HEK293 (cell line): ENCODE measurements around the gene PSMB11.

ENCODE experiments used
- CTCF ChIA-PET: fragments of 350-600 bp; formaldehyde crosslinking; extraction: SDS; loops from one replicate; lab custom pipeline; 2021; ENCODE audit warnings: antibody characterized with exemption; lab: Yijun Ruan, JAX
- POLR2A ChIA-PET: fragments of 300-600 bp; formaldehyde crosslinking; extraction: SDS; loops from one replicate; lab custom pipeline; 2020; ENCODE audit warnings: antibody characterized with exemption, inconsistent platforms; lab: Yijun Ruan, JAX
- H3K27ac ChIP-seq: fragments of 200-500 bp; sonication (Bioruptor generic); 2 replicates; pipeline ENCODE4 v1.5.1; 2014; ENCODE audit warnings: low read depth, low read length, control low read depth, inconsistent platforms; ENCODE audit errors: extremely low read depth
- H3K36me3 ChIP-seq, 2 experiments: fragments of 200-500 bp in 1 of 2; sonication (Bioruptor generic) in 1 of 2; 1 replicate in 1 of 2; 2 replicates in 1 of 2; pipeline ENCODE4 v1.5.1; 2014 to 2017; ENCODE audit warnings: inconsistent platforms in 2 of 2, low read length in 2 of 2; ENCODE audit not compliant: control insufficient read depth in 2 of 2, insufficient read depth in 1 of 2
- H3K4me1 ChIP-seq: fragments of 200-500 bp; sonication (Bioruptor generic); 2 replicates; pipeline ENCODE4 v1.5.1; 2014; ENCODE audit warnings: mild to moderate bottlenecking, low read length, inconsistent platforms; ENCODE audit not compliant: control insufficient read depth, insufficient read depth
- H3K4me3 ChIP-seq: 2 replicates; pipeline ENCODE4 v1.5.1; 2011; ENCODE audit warnings: low read depth, mild to moderate bottlenecking, control low read depth, low read length, moderate library complexity
- H3K9me3 ChIP-seq: fragments of 200-500 bp; sonication (Bioruptor generic); 2 replicates; pipeline ENCODE4 v1.5.1; 2014; ENCODE audit warnings: low read depth, low read length, inconsistent platforms; ENCODE audit not compliant: control insufficient read depth, insufficient read depth
- BCL11B ChIP-seq: fragments of 450-650 bp; formaldehyde crosslinking; IDR thresholded peaks from 2 replicates; pipeline ENCODE4 v1.5.1; 2016; ENCODE audit warnings: low read depth, missing biosample characterization, missing genetic modification characterization
- EGR2 ChIP-seq: fragments of 450-650 bp; formaldehyde crosslinking; IDR thresholded peaks from 2 replicates; pipeline ENCODE4 v1.5.1; 2016; ENCODE audit warnings: low read depth, missing biosample characterization, missing genetic modification characterization
- FEZF1 ChIP-seq: fragments of 450-650 bp; formaldehyde crosslinking; IDR thresholded peaks from 2 replicates; pipeline ENCODE4 v1.5.1; 2016; ENCODE audit warnings: missing biosample characterization, missing genetic modification characterization
- GLI2 ChIP-seq: fragments of 450-650 bp; formaldehyde crosslinking; IDR thresholded peaks from 2 replicates; pipeline ENCODE4; 2017; ENCODE audit warnings: missing biosample characterization, missing genetic modification characterization, low read depth, borderline replicate concordance
- GLI4 ChIP-seq: fragments of 450-650 bp; formaldehyde crosslinking; IDR thresholded peaks from 2 replicates; pipeline ENCODE4 v1.5.1; 2016; ENCODE audit warnings: missing biosample characterization, missing genetic modification characterization
- HOXA7 ChIP-seq: sonication (generic); formaldehyde crosslinking; IDR thresholded peaks from 2 replicates; pipeline ENCODE4 v1.8.1; 2022; ENCODE audit warnings: missing genetic modification reagents, borderline replicate concordance
- MZF1 ChIP-seq: fragments of 450-650 bp; formaldehyde crosslinking; IDR thresholded peaks from 2 replicates; pipeline ENCODE4 v1.5.1; 2017; ENCODE audit warnings: missing biosample characterization, missing genetic modification characterization, borderline replicate concordance
- OVOL3 ChIP-seq: fragments of 450-650 bp; formaldehyde crosslinking; IDR thresholded peaks from 2 replicates; pipeline ENCODE4 v1.5.1; 2016; ENCODE audit warnings: missing biosample characterization, missing genetic modification characterization
- PRDM1 ChIP-seq: fragments of 450-650 bp; formaldehyde crosslinking; IDR thresholded peaks from 2 replicates; pipeline ENCODE4; 2016; ENCODE audit warnings: missing biosample characterization, missing genetic modification characterization
- SETDB1 ChIP-seq: IDR thresholded peaks from one replicate; pipeline ENCODE4 v1.6.1; 2017; ENCODE audit warnings: mild to moderate bottlenecking, low read length, moderate library complexity, mixed read lengths; ENCODE audit not compliant: insufficient read length
- YY1 ChIP-seq: fragments of 450-650 bp; formaldehyde crosslinking; IDR thresholded peaks from 2 replicates; pipeline ENCODE4 v1.5.1; 2018; ENCODE audit warnings: missing biosample characterization, missing genetic modification characterization
- YY2 ChIP-seq: fragments of 450-650 bp; formaldehyde crosslinking; IDR thresholded peaks from 2 replicates; pipeline ENCODE4 v1.5.1; 2016; ENCODE audit warnings: missing biosample characterization, missing genetic modification characterization
- ZBTB48 ChIP-seq: fragments of 450-650 bp; formaldehyde crosslinking; IDR thresholded peaks from 2 replicates; pipeline ENCODE4 v1.5.1; 2016; ENCODE audit warnings: missing biosample characterization, missing genetic modification characterization
- ZNF140 ChIP-seq: fragments of 450-650 bp; formaldehyde crosslinking; IDR thresholded peaks from 2 replicates; pipeline ENCODE4 v1.5.1; 2016; ENCODE audit warnings: missing biosample characterization, missing genetic modification characterization
- ZNF16 ChIP-seq: fragments of 450-650 bp; formaldehyde crosslinking; IDR thresholded peaks from 2 replicates; pipeline ENCODE4 v1.5.1; 2016; ENCODE audit warnings: low read depth, missing biosample characterization, missing genetic modification characterization
- ZNF174 ChIP-seq: fragments of 450-650 bp; formaldehyde crosslinking; IDR thresholded peaks from 2 replicates; pipeline ENCODE4 v1.5.0; 2017; ENCODE audit warnings: missing biosample characterization, mild to moderate bottlenecking, missing genetic modification characterization
- ZNF184 ChIP-seq: fragments of 450-650 bp; IDR thresholded peaks from 2 replicates; pipeline ENCODE4 v1.5.1; 2018; ENCODE audit warnings: missing biosample characterization, mild to moderate bottlenecking, missing genetic modification characterization
- ZNF311 ChIP-seq: fragments of 450-650 bp; formaldehyde crosslinking; IDR thresholded peaks from 2 replicates; pipeline ENCODE4 v1.5.1; 2017; ENCODE audit warnings: missing biosample characterization, missing genetic modification characterization, borderline replicate concordance
- ZNF433 ChIP-seq: fragments of 450-650 bp; formaldehyde crosslinking; IDR thresholded peaks from 2 replicates; pipeline ENCODE4 v1.5.1; 2016; ENCODE audit warnings: missing biosample characterization, missing genetic modification characterization, low read depth
- ZNF473 ChIP-seq: fragments of 450-650 bp; formaldehyde crosslinking; IDR thresholded peaks from 2 replicates; pipeline ENCODE4 v1.5.1; 2017; ENCODE audit warnings: missing biosample characterization, missing genetic modification characterization
- ZNF549 ChIP-seq: fragments of 450-650 bp; IDR thresholded peaks from 2 replicates; pipeline ENCODE4 v1.5.1; 2018; ENCODE audit warnings: missing biosample characterization, missing genetic modification characterization, mild to moderate bottlenecking, inconsistent platforms, moderate library complexity
- ZNF776 ChIP-seq: fragments of 450-650 bp; formaldehyde crosslinking; IDR thresholded peaks from 2 replicates; pipeline ENCODE4 v1.5.0; 2017; ENCODE audit warnings: missing biosample characterization, missing genetic modification characterization, borderline replicate concordance
- ZNF830 ChIP-seq: fragments of 450-650 bp; IDR thresholded peaks from 2 replicates; pipeline ENCODE4 v1.5.0; 2018; ENCODE audit warnings: missing biosample characterization, missing genetic modification characterization, low read depth, mild to moderate bottlenecking, moderate library complexity
- TF ChIP-seq, protein P1 (sequence below): fragments of 450-650 bp; formaldehyde crosslinking; IDR thresholded peaks from 2 replicates; pipeline ENCODE4 v1.5.1; 2016; ENCODE audit warnings: missing biosample characterization, missing genetic modification characterization, borderline replicate concordance
- TF ChIP-seq, protein P2 (sequence below): fragments of 450-650 bp; formaldehyde crosslinking; IDR thresholded peaks from 2 replicates; pipeline ENCODE4 v1.5.1; 2017; ENCODE audit warnings: missing biosample characterization, missing genetic modification characterization
- TF ChIP-seq, protein P3 (sequence below): fragments of 450-650 bp; formaldehyde crosslinking; IDR thresholded peaks from 2 replicates; pipeline ENCODE4 v1.5.0; 2017; ENCODE audit warnings: missing biosample characterization, missing genetic modification characterization, borderline replicate concordance
- TF ChIP-seq, protein P4 (sequence below): fragments of 450-650 bp; formaldehyde crosslinking; IDR thresholded peaks from 2 replicates; pipeline ENCODE4 v1.5.1; 2016; ENCODE audit warnings: missing biosample characterization, missing genetic modification characterization

Gene PSMB11, protein sequence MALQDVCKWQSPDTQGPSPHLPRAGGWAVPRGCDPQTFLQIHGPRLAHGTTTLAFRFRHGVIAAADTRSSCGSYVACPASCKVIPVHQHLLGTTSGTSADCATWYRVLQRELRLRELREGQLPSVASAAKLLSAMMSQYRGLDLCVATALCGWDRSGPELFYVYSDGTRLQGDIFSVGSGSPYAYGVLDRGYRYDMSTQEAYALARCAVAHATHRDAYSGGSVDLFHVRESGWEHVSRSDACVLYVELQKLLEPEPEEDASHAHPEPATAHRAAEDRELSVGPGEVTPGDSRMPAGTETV

DNA sequence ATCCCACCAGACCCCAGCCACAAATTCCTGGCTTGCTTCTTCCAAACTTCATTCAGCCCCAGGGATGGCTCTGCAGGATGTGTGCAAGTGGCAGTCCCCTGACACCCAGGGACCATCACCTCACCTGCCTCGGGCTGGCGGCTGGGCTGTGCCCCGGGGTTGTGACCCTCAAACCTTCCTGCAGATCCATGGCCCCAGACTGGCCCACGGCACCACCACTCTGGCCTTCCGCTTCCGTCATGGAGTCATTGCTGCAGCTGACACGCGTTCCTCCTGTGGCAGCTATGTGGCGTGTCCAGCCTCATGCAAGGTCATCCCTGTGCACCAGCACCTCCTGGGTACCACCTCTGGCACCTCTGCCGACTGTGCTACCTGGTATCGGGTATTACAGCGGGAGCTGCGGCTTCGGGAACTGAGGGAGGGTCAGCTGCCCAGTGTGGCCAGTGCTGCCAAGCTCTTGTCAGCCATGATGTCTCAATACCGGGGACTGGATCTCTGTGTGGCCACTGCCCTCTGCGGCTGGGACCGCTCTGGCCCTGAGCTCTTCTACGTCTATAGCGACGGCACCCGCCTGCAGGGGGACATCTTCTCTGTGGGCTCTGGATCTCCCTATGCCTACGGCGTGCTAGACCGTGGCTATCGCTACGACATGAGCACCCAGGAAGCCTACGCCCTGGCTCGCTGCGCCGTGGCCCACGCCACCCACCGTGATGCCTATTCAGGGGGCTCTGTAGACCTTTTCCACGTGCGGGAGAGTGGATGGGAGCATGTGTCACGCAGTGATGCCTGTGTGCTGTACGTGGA lies at the start of gene PSMB11:
PSMB11 (plus strand) TSS at position 51 of the 804 bp plus-strand sequence; CDS start at position 65, 14 bp downstream.
- POLR2A ChIA-PET, result interaction anchor here (0.8 to 1.0 kb wide), 2 partner anchors 19 to 29 kb away, joined by 3 to 5 read pairs; no protein-coding TSS in a partner anchor
- TF ChIP-seq, protein P1, sequence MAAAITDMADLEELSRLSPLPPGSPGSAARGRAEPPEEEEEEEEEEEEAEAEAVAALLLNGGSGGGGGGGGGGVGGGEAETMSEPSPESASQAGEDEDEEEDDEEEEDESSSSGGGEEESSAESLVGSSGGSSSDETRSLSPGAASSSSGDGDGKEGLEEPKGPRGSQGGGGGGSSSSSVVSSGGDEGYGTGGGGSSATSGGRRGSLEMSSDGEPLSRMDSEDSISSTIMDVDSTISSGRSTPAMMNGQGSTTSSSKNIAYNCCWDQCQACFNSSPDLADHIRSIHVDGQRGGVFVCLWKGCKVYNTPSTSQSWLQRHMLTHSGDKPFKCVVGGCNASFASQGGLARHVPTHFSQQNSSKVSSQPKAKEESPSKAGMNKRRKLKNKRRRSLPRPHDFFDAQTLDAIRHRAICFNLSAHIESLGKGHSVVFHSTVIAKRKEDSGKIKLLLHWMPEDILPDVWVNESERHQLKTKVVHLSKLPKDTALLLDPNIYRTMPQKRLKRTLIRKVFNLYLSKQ (tag by site-specific recombination), result no peak
- TF ChIP-seq ZNF549 (tag by site-specific recombination), result no peak
- no peak for TF ChIP-seq ZNF184
- no peak for TF ChIP-seq ZNF830 (tag by site-specific recombination)
- no peak for TF ChIP-seq GLI2 (tag by site-specific recombination)
- no peak for TF ChIP-seq HOXA7
- TF ChIP-seq, protein P2, sequence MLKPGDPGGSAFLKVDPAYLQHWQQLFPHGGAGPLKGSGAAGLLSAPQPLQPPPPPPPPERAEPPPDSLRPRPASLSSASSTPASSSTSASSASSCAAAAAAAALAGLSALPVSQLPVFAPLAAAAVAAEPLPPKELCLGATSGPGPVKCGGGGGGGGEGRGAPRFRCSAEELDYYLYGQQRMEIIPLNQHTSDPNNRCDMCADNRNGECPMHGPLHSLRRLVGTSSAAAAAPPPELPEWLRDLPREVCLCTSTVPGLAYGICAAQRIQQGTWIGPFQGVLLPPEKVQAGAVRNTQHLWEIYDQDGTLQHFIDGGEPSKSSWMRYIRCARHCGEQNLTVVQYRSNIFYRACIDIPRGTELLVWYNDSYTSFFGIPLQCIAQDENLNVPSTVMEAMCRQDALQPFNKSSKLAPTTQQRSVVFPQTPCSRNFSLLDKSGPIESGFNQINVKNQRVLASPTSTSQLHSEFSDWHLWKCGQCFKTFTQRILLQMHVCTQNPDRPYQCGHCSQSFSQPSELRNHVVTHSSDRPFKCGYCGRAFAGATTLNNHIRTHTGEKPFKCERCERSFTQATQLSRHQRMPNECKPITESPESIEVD (tag by site-specific recombination), result no peak
- TF ChIP-seq, protein P3, sequence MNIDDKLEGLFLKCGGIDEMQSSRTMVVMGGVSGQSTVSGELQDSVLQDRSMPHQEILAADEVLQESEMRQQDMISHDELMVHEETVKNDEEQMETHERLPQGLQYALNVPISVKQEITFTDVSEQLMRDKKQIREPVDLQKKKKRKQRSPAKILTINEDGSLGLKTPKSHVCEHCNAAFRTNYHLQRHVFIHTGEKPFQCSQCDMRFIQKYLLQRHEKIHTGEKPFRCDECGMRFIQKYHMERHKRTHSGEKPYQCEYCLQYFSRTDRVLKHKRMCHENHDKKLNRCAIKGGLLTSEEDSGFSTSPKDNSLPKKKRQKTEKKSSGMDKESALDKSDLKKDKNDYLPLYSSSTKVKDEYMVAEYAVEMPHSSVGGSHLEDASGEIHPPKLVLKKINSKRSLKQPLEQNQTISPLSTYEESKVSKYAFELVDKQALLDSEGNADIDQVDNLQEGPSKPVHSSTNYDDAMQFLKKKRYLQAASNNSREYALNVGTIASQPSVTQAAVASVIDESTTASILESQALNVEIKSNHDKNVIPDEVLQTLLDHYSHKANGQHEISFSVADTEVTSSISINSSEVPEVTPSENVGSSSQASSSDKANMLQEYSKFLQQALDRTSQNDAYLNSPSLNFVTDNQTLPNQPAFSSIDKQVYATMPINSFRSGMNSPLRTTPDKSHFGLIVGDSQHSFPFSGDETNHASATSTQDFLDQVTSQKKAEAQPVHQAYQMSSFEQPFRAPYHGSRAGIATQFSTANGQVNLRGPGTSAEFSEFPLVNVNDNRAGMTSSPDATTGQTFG (tag by site-specific recombination), result no peak
- TF ChIP-seq ZNF433 (tag by site-specific recombination), result no peak
- no peak for TF ChIP-seq ZNF473
- no peak for TF ChIP-seq OVOL3
- no peak for TF ChIP-seq GLI4 (tag by site-specific recombination)
- TF ChIP-seq EGR2 (tag by site-specific recombination), result no peak
- no peak for TF ChIP-seq YY1 (tag by site-specific recombination)
- TF ChIP-seq ZNF140 (tag by site-specific recombination), result no peak
- TF ChIP-seq ZNF16 (tag by site-specific recombination), result no peak
- TF ChIP-seq, all 188 proteins: peak for 0
- H3K9me3 ChIP-seq, result no peaks in the 10 kb centered on the region
- CTCF ChIA-PET, result interaction anchor here (1.2 to 3.8 kb wide), 3 partner anchors 27 to 56 kb away, joined by 5 to 22 read pairs (median 12); no protein-coding TSS in a partner anchor
- H3K27ac ChIP-seq, result no peak within 1 kb of the TSS
- no peaks in the 10 kb centered on the region for H3K4me1 ChIP-seq
- no peaks in the 10 kb centered on the region for H3K36me3 ChIP-seq
- no peak within 1 kb of the TSS for H3K4me3 ChIP-seq

DNA sequence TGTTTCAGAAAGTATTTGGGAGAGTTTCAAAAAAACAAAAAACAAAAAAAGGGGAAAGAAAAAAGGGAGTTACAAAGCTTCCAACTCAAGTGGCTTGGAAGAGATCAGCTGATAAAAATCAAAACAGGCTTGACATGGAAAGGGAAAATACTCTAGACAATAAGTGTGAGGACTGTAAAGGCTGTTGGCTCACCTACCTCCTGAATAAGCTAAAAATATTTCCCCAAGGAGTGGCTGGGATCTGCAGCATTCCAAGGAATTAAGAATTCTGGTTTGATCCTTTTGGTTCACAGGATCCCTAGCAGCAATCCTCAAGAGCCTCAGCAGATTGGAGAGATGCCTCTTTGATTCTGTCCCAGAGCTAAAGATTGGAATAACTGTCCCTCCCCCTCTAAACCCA lies 48.5 kb upstream of the PSMB11 start:
- Histone ChIP-seq H3K9me3 (no peaks in the 10 kb centered on the region), H3K4me1 (peaks cover 7% of the 10 kb centered on the region), H3K27ac (no peak overlapping the region), H3K4me3 (no peak overlapping the region), H3K36me3 (peaks cover 0 to 17% of the 10 kb centered on the region in 2 experiments; a peak in 2 of 3 replicates)
- CTCF ChIA-PET, result interaction anchor here (0.7 to 17.9 kb wide), 11 partner anchors 8 to 831 kb away, joined by 3 to 469 read pairs (median 7); partner anchors contain the start of genes CDH24 and PSMB11
- POLR2A ChIA-PET, result interaction anchor here (0.6 to 5.2 kb wide), 5 partner anchors 13 to 1109 kb away, joined by 3 to 50 read pairs (median 4); partner anchors contain the start of gene HAUS4
- no peak for TF ChIP-seq MZF1
- no peak for TF ChIP-seq ZNF776
- no peak for TF ChIP-seq ZNF174 (tag by site-specific recombination)
- TF ChIP-seq FEZF1 (tag by site-specific recombination), result no peak
- TF ChIP-seq ZBTB48 (tag by site-specific recombination), result no peak
- no peak for TF ChIP-seq ZNF16 (tag by site-specific recombination)
- TF ChIP-seq YY2, result no peak
- no peak for TF ChIP-seq ZNF473
- TF ChIP-seq SETDB1, result no peak
- TF ChIP-seq ZNF311 (tag by site-specific recombination), result no peak
- TF ChIP-seq BCL11B (tag by site-specific recombination), result no peak
- no peak for TF ChIP-seq PRDM1 (tag by site-specific recombination)
- TF ChIP-seq, protein P4, sequence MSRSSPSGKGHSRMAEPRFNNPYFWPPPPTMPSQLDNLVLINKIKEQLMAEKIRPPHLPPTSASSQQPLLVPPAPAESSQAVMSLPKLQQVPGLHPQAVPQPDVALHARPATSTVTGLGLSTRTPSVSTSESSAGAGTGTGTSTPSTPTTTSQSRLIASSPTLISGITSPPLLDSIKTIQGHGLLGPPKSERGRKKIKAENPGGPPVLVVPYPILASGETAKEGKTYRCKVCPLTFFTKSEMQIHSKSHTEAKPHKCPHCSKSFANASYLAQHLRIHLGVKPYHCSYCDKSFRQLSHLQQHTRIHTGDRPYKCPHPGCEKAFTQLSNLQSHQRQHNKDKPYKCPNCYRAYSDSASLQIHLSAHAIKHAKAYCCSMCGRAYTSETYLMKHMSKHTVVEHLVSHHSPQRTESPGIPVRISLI, result no peak
